NCI-H1930 (cell line): ENCODE data around the gene KCNJ1.

ENCODE experiments used
- DNase-seq, 2 experiments: peaks; one replicate each; lab custom pipeline; 2025; lab: John Stamatoyannopoulos, UW

KCNJ1 gene

DNA sequence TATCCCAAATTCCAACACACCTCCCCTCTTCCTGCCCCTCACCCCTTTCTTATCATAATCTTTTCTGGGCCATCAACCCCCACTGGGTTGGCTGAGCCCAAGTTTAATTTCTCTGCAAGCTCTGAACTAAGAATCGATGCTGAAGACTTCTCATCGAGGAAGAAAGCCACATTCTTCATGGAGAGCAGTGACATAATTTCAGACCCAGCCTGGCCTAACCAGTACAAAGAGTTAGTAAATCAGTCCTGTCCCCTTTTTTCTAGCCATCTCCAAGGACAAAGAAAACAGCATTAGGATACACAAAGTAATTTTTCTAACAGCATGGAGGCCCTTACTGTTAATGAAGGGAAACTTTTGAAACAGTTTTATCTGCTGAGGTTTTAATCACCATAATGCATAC lies 45.0 kb downstream of the KCNJ1 start:
- no peak for DNase-seq

DNA sequence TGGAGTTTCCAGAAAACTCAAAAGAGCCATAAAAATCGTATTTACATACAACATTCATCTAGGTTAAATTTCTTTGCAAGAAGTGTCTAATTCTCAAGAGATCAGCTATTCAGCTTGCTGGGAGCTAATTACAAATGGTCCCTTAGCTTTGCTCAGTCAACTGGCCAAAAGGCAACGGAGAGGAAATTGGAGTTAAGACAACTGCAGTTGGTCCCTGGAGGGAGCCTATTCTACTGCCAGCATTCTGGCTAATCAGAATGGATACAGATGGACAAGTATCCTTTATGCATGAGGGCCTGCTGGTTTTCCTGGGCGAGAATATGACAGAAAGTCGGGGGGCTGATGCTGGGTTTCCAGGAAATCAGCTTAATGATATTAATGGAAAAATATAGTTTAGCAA lies 45.5 kb downstream of the KCNJ1 start:
- DNase-seq, result no peak

DNA sequence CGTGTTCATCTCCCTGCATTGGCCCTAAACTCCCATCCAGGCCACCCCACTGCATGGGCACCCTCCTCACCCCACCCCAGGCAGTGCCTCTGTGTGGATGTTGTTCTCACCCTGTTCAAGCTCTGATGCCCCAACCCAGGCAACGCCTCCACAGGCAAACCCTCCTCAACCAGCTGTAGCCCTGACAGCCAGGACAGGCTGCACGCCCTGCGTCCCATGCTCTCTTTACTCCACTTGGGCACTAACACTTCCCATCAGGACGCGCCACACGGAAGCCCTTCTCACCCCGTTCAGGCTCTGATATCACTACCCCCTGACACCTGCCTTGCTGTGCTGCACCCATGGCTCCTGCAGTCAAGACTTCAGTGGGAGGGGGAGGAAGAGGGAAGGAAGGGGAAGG lies 47.9 kb downstream of the KCNJ1 start:
- no peak for DNase-seq

DNA sequence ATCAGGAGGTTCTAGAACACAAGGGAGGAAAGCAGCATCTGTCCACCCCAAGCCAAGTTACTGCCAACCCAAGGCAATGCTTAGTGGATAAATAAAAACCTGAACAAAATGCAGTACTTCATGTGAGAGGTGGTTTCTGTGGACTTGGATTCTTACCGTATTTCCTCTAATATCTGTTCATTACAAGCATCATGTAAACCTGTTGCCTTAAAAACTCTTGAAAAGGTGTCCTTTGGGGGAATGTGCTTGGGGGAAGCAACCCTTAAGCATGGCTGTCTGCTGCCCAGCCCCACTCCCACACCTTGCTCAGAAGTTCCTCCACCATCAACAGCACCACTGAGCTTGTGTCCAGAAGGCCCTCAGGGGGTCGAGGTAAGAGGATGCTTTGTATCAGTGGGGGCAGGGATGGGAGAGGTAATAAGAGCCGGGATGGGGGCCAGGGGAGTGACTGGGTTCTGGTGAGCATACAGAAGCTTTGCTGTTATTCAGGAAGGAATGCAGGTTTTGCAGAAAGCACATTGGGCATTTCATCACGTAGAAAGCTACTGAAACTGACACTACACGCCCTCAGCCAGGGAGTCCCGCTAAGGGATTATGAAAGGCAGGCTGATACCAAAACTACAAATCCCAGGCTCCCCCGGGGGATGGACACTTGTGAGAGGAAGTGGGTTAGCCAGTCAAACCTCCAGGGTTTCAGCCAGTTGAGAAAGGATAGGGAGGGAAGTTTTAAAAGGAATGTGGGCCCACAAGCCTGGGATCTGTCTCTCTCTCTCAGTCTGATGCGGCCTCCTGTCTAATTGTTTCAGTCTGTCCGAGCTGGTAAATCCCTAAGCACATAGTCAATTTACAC lies 52.0 kb downstream of the KCNJ1 start:
- no peak for DNase-seq

DNA sequence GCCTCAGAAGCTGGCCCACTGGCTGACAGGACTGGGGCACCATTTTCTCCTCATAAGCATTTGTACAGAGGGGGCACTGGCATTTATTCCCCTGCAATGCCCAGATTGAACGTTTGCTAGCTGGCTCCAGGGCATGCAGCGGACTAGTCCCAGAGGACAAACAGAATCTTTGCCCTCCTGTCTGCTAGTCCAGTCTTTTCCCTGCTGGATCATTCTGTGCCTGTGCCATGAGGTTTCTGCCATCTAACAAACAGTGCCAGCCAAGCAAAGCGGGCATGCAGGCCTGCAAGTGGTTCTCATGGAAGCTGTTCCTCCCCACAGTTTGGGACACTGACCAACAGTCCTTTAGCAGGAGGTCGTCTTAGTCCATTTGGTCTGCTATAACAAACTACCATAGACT lies 53.4 kb downstream of the KCNJ1 start:
- no peak for DNase-seq

DNA sequence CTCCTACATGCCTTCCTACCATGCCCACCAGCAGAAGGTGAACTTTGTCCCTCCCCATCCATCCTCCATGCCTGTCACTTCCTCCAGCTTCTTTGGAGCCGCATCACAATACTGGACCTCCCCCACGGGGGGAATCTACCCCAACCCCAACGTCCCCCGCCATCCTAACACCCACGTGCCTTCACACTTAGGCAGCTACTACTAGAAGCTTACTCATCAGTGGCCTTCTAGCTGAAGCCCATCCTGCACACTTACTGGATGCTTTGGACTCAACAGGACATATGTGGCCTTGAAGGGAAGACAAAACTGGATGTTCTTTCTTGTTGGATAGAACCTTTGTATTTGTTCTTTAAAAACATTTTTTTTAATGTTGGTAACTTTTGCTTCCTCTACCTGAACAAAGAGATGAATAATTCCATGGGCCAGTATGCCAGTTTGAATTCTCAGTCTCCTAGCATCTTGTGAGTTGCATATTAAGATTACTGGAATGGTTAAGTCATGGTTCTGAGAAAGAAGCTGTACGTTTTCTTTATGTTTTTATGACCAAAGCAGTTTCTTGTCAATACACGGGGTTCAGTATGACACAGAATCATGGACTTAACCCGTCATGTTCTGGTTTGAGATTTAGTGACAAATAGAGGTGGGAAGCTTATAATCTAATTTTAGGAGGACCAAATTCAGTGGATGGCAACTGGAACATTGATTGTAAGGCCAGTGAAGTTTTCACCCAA lies 56.1 kb downstream of the KCNJ1 start:
- no peak for DNase-seq

DNA sequence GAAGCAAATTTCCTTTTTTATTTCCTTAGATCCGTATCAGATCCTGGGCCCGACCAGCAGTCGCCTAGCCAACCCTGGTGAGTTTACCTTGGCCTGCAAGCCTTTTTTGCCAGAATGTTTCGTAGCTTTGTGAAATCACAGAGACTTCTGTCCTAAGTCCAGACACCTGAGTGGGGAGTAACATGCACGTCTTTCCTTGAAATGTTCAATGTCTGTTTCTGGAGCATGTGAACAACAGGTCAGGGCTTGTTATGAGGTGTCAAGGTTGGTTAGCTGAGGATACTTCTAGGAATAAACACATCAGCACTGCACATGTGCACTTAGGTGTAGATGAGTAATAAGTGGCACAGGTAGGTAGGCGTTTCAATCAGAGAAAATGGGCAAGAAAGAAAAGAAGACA lies 58.0 kb downstream of the KCNJ1 start:
- DNase-seq, result no peak

DNA sequence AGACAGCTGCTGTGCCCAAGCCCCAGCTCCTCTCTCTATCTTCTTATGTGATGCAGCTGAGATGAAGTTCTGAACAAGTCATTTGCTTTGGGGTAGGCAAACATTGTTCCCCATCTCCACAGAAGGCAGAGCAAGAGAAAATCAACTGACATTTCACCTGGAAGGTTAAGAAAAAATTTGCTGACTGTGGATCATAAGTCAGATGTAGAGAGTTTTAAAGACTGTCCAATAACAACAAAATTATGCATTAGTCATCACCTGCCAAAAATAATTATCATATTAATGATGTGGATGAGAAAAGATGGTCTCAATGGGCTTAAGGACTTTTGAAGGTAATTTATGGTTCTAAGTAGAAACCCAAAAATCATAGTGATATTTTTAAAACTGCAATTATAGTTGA lies 59.2 kb downstream of the KCNJ1 start:
- no peak for DNase-seq

DNA sequence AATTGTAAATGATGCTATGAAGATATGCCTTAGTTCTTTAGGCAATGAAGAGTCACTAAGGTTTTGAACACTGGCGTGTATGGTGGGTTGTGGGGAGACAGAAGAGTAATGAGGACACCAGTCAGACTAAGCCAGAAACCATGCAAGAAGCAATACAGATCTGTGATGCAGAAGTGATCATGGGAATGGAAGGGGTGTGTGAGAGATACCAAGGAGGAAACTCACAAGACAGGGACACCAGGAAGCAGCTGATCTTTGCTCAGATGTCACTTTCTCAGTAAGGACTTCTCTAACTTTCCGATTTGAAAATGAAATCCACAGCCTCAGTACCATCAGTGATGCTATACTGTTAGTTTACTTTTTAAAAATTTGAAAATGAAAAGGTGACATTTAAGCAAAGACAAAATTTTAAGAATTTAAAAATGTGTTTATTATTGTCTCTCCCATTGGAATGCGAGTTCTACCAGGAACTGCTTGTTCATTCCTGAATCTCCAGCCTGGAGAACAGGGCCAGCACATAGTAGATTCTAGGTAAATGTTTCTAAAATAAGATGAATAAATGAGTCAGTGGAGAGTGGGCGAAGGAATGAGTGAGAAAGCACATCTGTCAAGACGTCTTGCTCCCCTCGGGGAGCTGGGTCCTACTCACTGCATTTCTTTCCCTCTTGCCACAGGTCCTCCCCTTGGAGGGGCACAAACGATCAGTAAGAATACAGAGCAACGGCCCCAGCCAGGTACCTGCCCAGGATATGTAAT lies 60.4 kb downstream of the KCNJ1 start:
- no peak for DNase-seq

DNA sequence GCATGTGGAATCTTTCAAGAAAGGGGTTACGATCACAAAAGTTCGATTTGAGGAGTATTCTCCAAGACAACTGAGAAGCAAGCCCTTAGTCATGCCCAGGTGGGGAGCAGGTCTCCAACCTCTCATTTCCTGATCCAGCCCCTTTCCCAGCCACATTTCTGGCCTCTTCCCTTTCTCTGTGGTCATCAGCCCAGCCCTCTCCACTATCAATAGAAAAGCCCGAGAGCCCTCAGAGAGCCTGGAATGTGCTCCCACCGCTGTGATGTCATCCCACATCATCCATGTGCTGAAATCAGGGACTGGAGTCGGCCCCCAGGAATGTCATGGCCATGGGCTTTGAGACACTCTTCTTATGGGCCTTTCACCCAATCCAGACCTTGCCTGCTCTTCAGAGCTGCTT lies 62.6 kb downstream of the KCNJ1 start:
- DNase-seq, result no peak

DNA sequence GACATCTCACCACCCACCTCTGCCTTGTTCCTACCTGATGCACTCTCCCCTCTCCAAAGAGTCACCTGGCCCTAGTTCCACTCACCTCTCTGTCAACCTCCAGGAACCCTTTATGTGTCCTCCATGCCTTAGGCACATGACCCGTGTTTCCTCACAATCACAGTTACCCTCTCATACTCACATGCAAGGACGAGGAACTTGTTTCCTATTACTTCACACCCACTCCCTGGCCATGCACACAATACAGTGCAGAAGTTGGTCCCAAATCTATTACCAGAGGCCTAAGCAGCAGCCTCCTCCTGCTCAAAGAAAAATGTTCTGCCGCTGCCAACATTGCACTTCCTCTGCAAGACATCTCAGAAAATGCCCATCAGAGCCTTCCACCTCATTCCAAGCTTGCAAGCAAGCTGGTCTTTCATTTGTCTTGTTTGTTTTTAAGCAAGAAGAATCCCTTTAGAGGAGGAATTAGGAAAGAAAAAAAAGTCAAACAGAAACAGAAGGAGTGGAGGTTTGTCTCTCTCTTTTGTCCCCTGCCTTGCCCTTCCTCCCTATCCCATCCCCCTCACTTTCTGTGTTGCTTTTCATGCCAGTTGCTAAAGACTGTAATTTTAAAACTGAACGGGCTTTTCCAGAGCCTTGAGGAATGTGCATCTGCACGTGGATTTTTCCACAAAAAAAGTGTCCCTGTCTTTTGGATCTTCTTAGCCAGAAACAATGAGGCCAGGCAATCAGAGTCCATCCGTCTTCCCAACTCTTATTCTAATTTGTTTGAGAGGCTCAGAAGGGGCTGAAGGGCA lies 63.4 kb downstream of the KCNJ1 start:
- DNase-seq, result no peak

DNA sequence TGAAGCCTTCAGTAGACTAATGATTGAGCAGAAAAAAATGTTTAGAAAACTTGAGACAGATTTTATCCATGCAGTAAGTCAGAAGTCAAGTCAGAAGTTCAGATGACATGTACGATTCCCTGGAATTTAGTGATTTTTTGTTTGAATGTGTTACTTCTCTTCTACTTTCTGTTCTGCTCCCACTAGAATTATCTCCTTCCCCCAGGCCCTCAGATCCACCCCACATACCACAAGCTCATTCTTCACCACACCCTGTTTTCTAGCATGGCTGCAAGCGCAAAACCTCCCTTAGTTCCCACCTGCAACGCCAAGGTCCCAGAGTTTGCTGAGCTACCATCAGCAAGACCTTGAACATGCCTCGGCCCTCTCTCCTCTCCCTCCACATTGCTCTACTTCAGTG lies 64.1 kb downstream of the KCNJ1 start:
- DNase-seq, result no peak

DNA sequence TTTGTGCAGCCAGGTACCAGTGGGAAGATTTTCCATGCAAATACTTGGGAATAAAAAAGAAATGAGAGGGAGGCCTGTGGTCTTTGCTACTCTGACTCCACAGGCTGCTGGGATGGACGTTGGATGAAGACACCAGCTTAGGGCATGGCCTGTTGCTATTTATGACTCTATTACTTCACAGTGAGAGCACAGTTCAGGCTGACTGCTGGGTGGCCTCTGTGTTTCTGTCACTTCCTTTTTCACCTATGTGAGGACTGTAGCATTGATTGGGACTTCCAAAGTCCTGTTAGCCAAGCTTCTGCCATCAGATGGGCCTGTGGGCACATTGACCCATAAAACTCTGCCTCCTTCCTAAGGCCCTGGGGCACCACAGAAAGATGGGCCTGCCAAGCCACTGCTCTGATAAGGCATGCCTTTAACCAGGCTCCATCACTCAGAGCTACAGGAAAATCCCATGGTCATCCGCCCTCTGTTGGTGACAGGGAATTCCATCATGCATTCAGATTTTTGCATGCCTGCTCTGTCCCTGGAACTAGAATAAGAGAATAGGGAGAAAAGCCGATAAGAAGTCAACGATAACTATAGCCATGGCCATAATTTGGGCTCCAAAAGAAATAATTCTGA lies 64.6 kb downstream of the KCNJ1 start:
- DNase-seq, result peak in 1 of 2 experiments; percentile 2

DNA sequence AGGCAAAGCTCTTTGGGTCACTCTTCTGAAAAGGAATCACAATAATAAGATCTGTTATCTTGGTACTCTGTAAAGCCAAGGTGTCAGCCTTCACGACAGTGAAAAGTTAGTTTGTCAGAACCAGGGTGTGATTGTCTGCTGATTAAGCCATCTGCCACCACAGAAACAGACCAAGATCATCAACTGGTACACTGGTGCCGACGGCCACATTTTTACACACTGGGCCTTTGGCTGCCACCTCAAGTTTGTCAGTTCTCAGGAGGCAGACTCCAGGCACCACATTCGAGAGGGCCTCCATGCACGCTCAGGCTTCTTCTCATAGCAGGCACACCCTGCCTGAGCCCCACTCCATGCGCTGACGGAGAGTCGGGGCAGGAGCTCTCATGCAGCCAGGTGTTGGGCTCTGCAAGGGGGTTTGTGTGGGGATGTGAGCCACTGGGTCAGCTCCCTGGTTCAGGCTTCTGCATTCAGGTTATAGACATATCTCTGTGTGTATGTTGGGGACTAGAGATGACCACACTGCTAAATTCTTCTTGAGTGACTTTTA lies 66.2 kb downstream of the KCNJ1 start:
- no peak for DNase-seq

DNA sequence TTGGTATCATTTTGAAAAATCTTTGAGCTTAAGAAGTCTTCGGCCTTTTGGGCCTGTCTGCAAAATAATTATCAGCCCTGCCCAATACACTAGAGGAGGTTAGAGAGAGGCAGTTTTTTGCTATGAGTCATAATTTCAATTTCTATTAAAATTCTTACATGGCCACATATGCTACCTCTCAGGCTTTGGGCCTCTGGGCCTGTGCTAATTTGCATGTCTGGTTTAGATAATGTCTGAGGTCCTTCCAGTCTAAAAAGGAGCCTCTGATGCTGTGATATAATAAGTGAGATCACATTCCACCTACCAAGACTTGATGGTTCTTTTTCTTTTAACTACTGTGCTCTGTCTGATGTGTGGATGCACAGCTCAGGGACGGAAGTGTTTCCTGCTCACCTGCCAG lies 70.8 kb downstream of the KCNJ1 start:
- DNase-seq, result no peak

DNA sequence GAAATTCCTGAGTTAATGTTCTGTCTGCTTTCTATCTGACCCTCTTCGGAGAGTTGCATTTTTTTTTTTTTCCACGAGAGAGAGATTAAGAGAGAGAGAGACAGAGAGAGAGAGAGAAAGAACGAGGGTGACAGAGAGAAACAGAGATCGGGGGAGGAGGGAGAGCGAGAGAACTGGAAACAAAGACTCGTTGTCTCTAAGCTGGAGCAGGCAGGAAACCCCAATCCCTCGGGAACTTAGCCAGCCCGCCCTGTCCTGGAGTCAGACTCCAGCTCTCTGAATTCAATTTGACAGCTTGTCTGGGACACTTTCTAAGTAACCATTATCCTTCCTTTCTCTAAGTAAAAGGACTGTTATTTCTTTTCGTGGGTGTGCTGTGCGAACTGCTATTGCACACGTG lies 76.9 kb downstream of the KCNJ1 start:
- no peak for DNase-seq

DNA sequence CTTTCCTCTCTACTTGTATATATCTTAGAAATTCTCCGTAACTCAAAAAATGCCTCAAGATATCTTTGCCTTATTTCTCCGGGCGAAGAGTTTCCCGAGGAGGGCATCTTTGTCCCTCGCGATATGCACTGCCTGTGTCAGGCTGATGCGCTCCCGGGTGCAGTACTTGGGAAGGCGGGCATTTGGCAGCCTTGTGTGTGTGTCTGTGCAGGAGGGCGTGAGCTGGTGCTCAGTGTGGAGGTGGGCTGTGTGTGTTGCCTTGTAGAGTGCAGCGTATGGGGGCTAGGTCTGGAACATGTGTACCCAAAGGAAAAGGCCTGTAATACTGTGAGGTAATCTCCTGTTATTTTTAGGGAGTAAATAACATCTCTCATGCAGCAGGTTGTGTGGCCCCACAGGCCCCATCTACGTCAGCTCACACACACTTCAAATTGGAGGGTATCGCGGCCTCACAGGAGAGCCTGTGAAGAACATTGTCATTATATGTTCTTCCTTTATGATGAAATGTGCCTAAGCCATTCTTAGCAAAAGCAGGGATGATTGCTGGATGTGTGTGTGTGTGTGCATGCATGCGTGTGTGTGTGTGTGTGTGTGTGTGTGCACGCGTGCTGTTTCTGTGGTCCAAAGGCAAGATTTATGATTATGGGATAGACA lies 77.5 kb downstream of the KCNJ1 start:
- DNase-seq, result no peak
